Measurements from ENCODE around the gene E4F1.

DNA sequence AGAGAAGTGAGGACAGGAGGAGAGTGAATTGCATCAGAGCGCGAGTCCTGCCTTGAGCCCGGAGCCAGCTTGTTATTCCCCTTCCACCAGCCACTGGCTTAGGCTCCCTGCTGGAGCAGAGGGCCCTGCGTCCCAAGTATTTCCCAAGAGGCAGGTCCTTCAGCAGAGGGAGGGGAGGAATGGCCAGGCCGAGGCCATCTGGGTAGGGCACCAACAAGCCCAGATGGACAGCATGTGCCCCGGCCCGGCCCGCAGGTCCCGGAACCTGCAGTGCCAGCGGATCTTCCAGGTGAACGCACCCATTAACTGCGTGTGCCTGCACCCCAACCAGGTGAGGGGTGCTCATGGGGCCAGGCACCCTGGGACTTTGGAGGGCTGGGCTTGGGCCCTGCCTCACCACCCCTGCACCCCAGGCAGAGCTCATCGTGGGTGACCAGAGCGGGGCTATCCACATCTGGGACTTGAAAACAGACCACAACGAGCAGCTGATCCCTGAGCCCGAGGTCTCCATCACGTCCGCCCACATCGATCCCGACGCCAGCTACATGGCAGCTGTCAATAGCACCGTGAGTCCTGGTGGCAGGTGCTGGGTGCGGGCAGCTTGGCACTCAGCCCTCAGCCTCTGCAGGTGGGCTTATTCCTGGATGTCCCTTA lies 16.5 kb upstream of the E4F1 start:
- TF ChIP-seq POLR2A (IDR thresholded peaks at IDR 0.05; ENCODE audit: low read length) (no peak), GATA1 (IDR thresholded peaks at IDR 0.05; ENCODE audit: low read depth, low read length) (no peak)
